AG10803 (cell line): ENCODE results near the gene IGFALS.
A peak's percentile ranks its signal among the peaks of the same experiment; 100 is the strongest.

Experiments
- DNase-seq: peaks from one replicate; pipeline ENCODE4 v3.0.0; 2010; ENCODE audit warnings: low read depth
- H3K4me3 ChIP-seq: 2 replicates; pipeline ENCODE4 v1.5.1; 2011; ENCODE audit warnings: mild to moderate bottlenecking, low read length, control low read depth
- TF ChIP-seq, protein P1 (sequence below): conservative IDR thresholded peaks from 2 replicates; pipeline ENCODE4 v1.5.1; 2011; ENCODE audit warnings: mild to moderate bottlenecking, low read length, control low read depth, inconsistent platforms

IGFALS gene

DNA sequence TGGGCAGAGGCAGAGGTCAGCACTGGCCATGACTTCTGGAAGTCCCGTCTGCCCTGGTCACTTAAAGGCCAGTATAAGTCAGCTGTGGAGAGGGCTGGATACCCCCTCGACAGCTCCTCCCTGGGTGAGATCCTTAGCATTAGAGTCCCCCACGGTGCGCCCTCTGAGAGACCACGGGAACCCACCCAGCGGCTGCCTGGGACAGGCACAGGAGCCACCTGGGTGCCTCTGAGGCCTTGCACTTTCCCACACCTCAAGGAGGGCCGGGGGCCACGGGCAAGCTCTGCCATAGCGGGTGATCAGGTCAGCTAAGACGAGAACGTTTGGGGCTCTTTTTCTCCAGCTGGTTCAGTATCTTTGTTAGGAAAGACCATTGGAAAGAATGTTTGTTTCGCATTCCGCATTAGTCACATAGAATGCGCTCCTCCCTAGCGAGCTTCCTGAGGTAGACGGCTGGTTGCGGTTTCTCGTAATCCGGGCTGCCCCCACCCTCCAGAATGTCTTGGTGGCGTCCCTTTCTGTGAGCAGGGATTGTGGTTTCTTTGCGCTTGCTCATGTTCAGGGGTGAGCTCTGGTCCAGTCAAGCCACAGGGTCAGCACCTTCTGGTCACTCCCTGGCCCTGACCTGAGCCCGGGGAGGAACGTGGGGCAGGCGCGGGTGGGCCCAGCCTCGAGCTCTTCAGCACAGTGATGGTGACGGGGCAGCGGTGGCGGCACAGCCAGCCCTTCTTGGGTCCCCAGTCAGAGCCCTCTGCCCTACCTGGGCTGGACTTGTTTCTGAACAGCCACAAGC is 47.4 kb downstream of the IGFALS start:
- peak; percentile 57 for DNase-seq
- TF ChIP-seq, protein P1, sequence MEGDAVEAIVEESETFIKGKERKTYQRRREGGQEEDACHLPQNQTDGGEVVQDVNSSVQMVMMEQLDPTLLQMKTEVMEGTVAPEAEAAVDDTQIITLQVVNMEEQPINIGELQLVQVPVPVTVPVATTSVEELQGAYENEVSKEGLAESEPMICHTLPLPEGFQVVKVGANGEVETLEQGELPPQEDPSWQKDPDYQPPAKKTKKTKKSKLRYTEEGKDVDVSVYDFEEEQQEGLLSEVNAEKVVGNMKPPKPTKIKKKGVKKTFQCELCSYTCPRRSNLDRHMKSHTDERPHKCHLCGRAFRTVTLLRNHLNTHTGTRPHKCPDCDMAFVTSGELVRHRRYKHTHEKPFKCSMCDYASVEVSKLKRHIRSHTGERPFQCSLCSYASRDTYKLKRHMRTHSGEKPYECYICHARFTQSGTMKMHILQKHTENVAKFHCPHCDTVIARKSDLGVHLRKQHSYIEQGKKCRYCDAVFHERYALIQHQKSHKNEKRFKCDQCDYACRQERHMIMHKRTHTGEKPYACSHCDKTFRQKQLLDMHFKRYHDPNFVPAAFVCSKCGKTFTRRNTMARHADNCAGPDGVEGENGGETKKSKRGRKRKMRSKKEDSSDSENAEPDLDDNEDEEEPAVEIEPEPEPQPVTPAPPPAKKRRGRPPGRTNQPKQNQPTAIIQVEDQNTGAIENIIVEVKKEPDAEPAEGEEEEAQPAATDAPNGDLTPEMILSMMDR, result no peak
- no peak overlapping the region for H3K4me3 ChIP-seq

DNA sequence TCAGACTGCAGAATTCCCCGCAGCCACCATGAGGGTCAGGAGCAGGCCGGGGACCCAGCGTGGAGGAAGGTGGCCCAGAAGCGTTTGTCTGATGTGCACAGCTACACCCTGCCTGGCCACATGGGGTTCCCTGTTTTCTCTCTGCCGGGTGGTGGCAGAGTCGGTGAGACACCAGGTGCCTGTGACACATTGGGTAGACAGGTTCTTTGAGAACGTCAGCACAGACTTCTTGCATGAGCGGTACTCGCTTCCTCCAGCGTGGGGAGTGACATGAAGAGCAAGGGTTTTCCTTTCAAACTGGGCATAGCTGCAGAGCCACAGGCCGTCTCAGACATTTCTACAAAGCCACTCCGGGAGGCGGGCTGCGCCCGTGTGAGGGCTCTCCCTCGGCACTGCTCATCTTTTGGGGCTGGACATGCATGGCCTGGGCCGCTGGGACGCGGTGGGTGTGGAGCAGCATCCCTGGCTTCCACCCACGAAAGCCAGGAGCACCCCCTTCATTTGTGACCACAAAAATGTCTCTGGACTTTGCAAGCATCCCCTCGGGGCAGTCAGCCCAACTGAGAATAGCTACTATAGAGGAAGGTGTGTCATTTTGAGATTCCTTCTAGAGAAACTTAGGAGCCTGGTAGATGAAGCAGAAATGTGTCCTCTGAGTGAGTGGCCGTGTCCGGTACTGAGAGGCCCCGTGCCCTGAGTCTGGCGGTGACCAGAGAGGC is 48.2 kb downstream of the IGFALS start:
- peak; percentile 79 for DNase-seq
- H3K4me3 ChIP-seq, result no peak overlapping the region
- TF ChIP-seq, protein P1, result no peak

DNA sequence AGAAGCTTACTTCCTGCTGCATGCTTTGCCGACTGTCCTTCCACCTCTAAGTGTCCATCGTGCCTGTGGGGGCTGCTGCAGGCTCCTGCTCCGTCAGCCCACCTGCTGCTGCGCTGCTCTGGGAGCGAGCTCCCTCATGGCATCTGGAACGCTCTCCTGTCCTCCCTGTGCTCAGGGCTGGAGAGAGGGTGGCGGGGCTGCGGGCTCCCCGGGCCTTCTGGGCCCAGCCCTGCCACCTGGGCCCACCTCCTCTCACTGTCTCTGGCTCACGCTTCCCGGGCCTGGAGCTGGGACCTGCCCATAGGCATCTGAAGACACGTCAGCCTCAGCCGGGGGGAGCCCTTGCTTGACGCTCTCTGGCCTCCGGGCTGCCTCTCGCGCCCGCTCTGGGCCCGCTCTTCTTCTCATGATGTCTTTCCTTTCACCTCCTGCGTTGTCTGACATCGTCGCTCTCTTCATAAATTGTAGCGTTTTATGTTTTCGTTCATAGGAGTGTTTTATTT is 49.1 kb downstream of the IGFALS start:
- H3K4me3 ChIP-seq, result no peak overlapping the region
- TF ChIP-seq, protein P1, result no peak
- no peak for DNase-seq

DNA sequence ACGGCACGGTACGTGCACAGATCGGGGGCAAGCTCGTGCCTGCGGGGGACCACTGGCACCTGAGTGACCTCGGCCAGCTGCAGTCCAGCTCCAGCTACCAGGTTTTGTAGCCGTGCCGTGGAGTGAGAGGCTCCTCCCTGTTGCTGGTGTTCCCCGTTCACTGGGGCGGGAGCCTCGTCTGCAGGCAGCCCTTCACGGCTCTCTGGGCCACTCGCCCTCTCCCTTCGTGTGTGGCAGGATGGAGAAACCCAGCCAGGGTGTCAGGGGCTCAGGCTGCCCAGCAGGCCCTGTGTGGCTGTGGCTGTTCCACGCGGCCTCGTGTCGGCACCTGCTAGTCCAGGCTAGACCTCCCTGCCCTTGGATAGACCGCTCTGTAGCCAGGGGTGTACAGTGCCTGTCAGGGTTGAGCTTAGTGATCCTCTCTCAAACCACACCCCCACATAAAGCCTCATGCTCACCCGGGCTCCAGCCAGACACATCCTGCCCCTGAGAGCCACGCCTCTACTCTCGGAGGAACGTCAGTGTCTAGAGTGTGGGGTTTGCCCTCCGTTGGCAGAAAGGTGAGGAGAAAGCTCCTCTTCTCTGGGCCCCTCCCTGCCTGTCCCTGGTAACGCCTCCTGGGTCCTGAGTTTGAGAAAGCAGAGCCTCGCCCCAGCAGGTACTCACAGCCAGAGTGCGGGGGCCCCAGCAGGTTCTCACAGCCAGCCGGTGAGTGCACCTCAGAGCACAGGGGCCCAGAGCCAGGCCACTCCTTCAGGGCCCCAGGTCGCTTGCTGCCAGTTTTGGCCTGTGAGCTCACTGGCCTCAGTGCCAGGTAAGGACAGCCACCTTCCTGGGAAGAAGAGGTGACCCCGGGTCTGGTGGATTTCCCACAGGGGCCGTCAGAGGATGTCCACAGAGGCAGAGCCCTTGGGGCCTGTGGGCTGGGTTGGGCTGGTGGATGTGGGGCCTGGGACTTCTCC is 49.8 kb downstream of the IGFALS start:
- TF ChIP-seq, protein P1, result no peak
- DNase-seq, result no peak

DNA sequence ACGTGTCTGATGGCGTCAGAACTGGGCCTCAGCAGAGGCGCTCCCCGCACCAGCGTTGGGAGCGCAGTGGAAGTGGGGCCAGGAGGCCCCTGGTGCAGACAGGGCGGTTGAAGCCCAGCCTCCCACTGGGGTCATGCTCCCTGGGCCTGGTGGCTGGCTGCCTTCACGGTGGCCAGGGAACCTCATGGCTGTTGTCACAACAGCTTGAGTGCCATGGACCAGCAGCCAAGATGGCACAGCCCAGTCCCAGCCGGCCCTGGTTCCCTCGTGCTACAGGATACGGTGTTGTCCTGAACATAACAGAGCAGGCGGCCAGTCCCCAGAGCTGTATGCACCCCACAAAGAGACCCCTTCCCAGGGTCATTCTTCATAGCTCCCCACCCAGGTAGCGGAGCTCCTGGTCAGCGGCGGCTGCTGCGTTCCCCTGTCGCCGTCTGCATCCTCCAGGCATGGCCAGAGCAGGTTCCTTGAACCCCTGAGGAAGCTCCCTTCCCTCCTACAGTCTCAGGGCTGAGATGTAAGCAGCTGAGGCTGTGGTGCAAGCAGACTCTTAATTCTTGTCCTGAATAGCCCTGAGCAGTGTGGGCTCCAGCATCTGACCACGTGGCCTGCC is 51.8 kb downstream of the IGFALS start:
- TF ChIP-seq, protein P1, result no peak
- DNase-seq, result no peak
- H3K4me3 ChIP-seq, result no peak overlapping the region

More for the DNA sequence above, 49.8 kb downstream of the IGFALS start:
- H3K4me3 ChIP-seq, result no peak overlapping the region

DNA sequence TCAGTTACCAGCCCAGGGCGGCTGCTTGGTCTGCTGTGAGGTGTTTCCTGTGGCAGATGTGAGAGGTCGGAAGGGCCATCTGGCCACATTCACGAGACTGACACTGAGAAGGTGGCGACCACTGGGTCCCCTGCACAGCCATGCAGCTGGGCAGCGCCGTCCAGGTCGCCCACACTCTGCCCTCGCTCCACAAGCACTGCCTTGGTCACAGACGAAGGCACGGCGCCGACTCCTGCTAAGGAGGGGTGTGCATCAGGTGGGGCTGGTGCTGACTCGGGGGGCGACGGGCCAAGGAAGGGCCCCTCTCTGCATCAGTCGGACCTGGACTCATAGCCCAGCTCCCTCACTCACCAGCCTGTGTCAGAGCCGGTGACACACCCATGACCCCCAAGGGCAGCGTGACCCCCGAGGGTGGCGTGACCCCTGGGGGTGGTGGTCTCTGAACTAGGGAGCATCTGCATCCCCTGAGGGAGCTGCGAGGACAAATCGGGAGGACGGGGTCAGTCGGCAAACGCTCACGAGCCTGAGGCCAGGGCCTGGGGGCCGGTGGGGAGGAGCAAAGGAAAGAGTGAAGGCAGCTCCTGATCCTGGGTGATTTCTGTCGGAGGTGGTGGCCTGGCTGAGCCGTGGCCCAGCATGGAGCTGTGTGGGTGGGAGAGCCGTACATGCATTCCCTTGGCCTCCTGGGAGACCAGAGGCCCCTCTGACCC is 52.6 kb downstream of the IGFALS start:
- TF ChIP-seq, protein P1, result no peak
- DNase-seq, result no peak
- H3K4me3 ChIP-seq, result no peak overlapping the region
